K562 (cell line): ENCODE data around the gene ADAMTS6. TPM values are rescaled to one million over a fixed set of nuclear protein-coding genes. Genes with fewer than 3 reads are reported as not detected.

Source experiments
- ATAC-seq: fragments of 200-7000 bp; cut with Tn5 transposase; 3 replicates; pipeline ENCODE4 v1.9.1; 2020; ENCODE audit warnings: moderate library complexity
- BruUV-seq: library from RNA; stranded (reverse); fragments of 400-500 nt; replicated peaks from 2 replicates; lab custom pipeline; 2021; lab: Mats Ljungman, UMichigan
- CTCF ChIA-PET: fragments of 300-600 bp; formaldehyde crosslinking; extraction: SDS; loops from one replicate; lab custom pipeline; 2021; ENCODE audit warnings: low intra/inter-chr PET ratio; lab: Yijun Ruan, JAX
- POLR2A ChIA-PET: fragments of 300-600, 350-650 bp; sonication (Branson Sonifier 250); formaldehyde crosslinking; extraction: SDS; loops from one replicate; lab custom pipeline; 2021; ENCODE audit warnings: antibody characterized with exemption, inconsistent platforms; lab: Yijun Ruan, JAX
- DNase-seq, 4 experiments: peaks; one replicate each; pipeline versions ENCODE4 v3.0.0 to v3.0.0-alpha.2; 2011 to 2018; ENCODE audit warnings: low spot score in 3 of 4, mixed read lengths in 3 of 4; ENCODE audit errors: extremely low read depth in 1 of 4
- FAIRE-seq: peaks from 2 replicates; lab custom pipeline; 2011; peaks lifted over from hg19 to GRCh38; lab: Jason Lieb, UNC
- H2AFZ ChIP-seq: 2 replicates; pipeline ENCODE4 v1.6.0; 2011; ENCODE audit warnings: low read depth, low read length, control low read depth, inconsistent platforms
- H3K27ac ChIP-seq: fragments of 200-600 bp; 3 replicates; pipeline ENCODE4 v1.8.0; 2011; ENCODE audit warnings: low read depth, mild to moderate bottlenecking, control low read depth, inconsistent platforms, low read length, moderate library complexity, mixed read lengths; ENCODE audit errors: extremely low read depth
- H3K27me3 ChIP-seq, 2 experiments: fragments of 300-600 bp in 1 of 2; 2 replicates in 1 of 2; 3 replicates in 1 of 2; pipeline versions ENCODE4 v1.6.0 to v1.8.0; 2011; ENCODE audit warnings: inconsistent platforms in 2 of 2, low read length in 2 of 2, mild to moderate bottlenecking in 1 of 2, mixed read lengths in 1 of 2, moderate library complexity in 1 of 2; ENCODE audit not compliant: control insufficient read depth in 2 of 2, insufficient read depth in 2 of 2
- H3K36me3 ChIP-seq: fragments of 300-600 bp; 3 replicates; pipeline ENCODE4 v1.8.0; 2011; ENCODE audit warnings: mild to moderate bottlenecking, low read length, inconsistent platforms; ENCODE audit not compliant: control insufficient read depth, insufficient read depth
- H3K4me1 ChIP-seq, 2 experiments: fragments of 200-600 bp in 1 of 2; replicated peaks in 1 of 2; 2 replicates in 1 of 2; 3 replicates in 1 of 2; pipeline versions ENCODE4 v1.5.1 to v1.8.0; 2011; ENCODE audit warnings: inconsistent platforms in 2 of 2, low read length in 2 of 2, mild to moderate bottlenecking in 1 of 2, mixed read lengths in 1 of 2, moderate library complexity in 1 of 2; ENCODE audit not compliant: control insufficient read depth in 2 of 2, insufficient read depth in 2 of 2
- H3K4me2 ChIP-seq: 2 replicates; pipeline ENCODE4 v1.6.1; 2011; ENCODE audit warnings: low read length, control low read depth, inconsistent platforms, mixed read lengths; ENCODE audit not compliant: insufficient read depth
- H3K4me3 ChIP-seq: fragments of 200-600 bp; sonication (generic), shearing (Covaris generic); 2 replicates; pipeline ENCODE4 v1.5.1; 2016; ENCODE audit warnings: control low read depth, inconsistent platforms
- H3K79me2 ChIP-seq: fragments of 200-600 bp; 3 replicates; pipeline ENCODE4 v1.8.0; 2011; ENCODE audit warnings: low read length, inconsistent platforms; ENCODE audit not compliant: control insufficient read depth, insufficient read depth
- H3K9ac ChIP-seq, 2 experiments: 2 replicates each; pipeline versions ENCODE4 v1.6.0 to v1.6.1; 2011; ENCODE audit warnings: low read depth in 2 of 2, low read length in 2 of 2, control low read depth in 1 of 2, inconsistent platforms in 1 of 2, mild to moderate bottlenecking in 1 of 2, mixed read lengths in 1 of 2; ENCODE audit not compliant: insufficient read depth in 1 of 2
- H3K9me1 ChIP-seq: one replicate; pipeline ENCODE4 v1.6.0; 2011; ENCODE audit warnings: inconsistent platforms, mild to moderate bottlenecking, low read length, moderate library complexity; ENCODE audit not compliant: control insufficient read depth, insufficient read depth
- H3K9me3 ChIP-seq: replicated peaks from 2 replicates; pipeline ENCODE4 v1.5.1; 2011; ENCODE audit warnings: low read depth, low read length, inconsistent platforms; ENCODE audit not compliant: control insufficient read depth, insufficient read depth
- H4K20me1 ChIP-seq: replicated peaks from 2 replicates; pipeline ENCODE4 v1.6.1; 2011; ENCODE audit warnings: low read length, inconsistent platforms, mixed read lengths; ENCODE audit not compliant: control insufficient read depth, insufficient read depth
- AFF4 ChIP-seq: sonication (generic); formaldehyde crosslinking; IDR thresholded peaks from 2 replicates; pipeline ENCODE4 v1.8.0; 2023; ENCODE audit warnings: mild to moderate bottlenecking, missing genetic modification reagents
- ARID3B ChIP-seq: fragments of 250-450 bp; sonication (Bioruptor Pico); IDR thresholded peaks from 2 replicates; pipeline ENCODE4 v1.4.0; 2020; ENCODE audit warnings: borderline replicate concordance
- CCAR2 ChIP-seq: fragments of 200-400 bp; formaldehyde crosslinking; IDR thresholded peaks from 2 replicates; pipeline ENCODE4 v1.6.1; 2017; ENCODE audit warnings: mild to moderate bottlenecking, low read depth, low read length
- E2F8 ChIP-seq: fragments of 450-650 bp; IDR thresholded peaks from 2 replicates; pipeline ENCODE4 v1.7.1; 2018; ENCODE audit warnings: mild to moderate bottlenecking, low read depth; ENCODE audit not compliant: partially characterized antibody
- HDGF ChIP-seq: fragments of 450-650 bp; IDR thresholded peaks from 2 replicates; pipeline ENCODE4 v1.6.1; 2016
- HNRNPH1 ChIP-seq: fragments of 200-400 bp; formaldehyde crosslinking; optimal IDR thresholded peaks from 2 replicates; pipeline ENCODE3; 2017; ENCODE audit warnings: low read depth, mild to moderate bottlenecking, low read length, moderate library complexity
- JUND ChIP-seq, 2 experiments: IDR thresholded peaks; 2 replicates in 1 of 2; 3 replicates in 1 of 2; pipeline ENCODE4 v1.6.1; 2011; ENCODE audit warnings: borderline replicate concordance in 2 of 2, low read depth in 2 of 2, low read length in 2 of 2, improper control_type of control experiment in 1 of 2, missing biosample characterization in 1 of 2, missing genetic modification characterization in 1 of 2, missing genetic modification reagents in 1 of 2
- NR2C2 ChIP-seq, 2 experiments: fragments of 200-800 bp in 1 of 2; sonication (Bioruptor generic) in 1 of 2; sonication (generic) in 1 of 2; formaldehyde crosslinking in 1 of 2; IDR thresholded peaks; 2 replicates each; pipeline versions ENCODE4 v1.6.1 to v1.8.0; 2016 to 2022; ENCODE audit warnings: mild to moderate bottlenecking in 1 of 2, missing compliant biosample characterization in 1 of 2, missing genetic modification characterization in 1 of 2, missing genetic modification reagents in 1 of 2
- PYGO2 ChIP-seq: fragments of 450-650 bp; IDR thresholded peaks from 2 replicates; pipeline ENCODE4 v1.6.1; 2016; ENCODE audit warnings: mild to moderate bottlenecking, missing genetic modification characterization, moderate library complexity, missing compliant biosample characterization
- SMARCA5 ChIP-seq: fragments of 450-650 bp; IDR thresholded peaks from 2 replicates; pipeline ENCODE4 v1.6.1; 2016
- ZNF449 ChIP-seq: fragments of 250-450 bp; sonication (Bioruptor Pico); IDR thresholded peaks from 2 replicates; pipeline ENCODE4 v1.8.0; 2022; ENCODE audit warnings: moderate library complexity, mild to moderate bottlenecking, inconsistent platforms
- WGBS: fragments of 100-300 bp; shearing (Covaris generic); methylation state at CpG from one replicate; pipeline ENCODE4 v1.1.6; 2016; ENCODE audit warnings: low coverage, mixed read lengths; ENCODE audit not compliant: insufficient coverage; ENCODE audit errors: missing lambda C conversion rate; 5-methylcytosine and 5-hydroxymethylcytosine counted together
- in situ Hi-C: fragments of 300-500 bp; cut with MboI; formaldehyde crosslinking; loops from 4 replicates; pipeline ENCODE4 v1.15.0; 2018; ENCODE audit warnings: inconsistent platforms, mixed read lengths
- intact Hi-C: fragments of 100-400 bp; cut with micrococcal nuclease; formaldehyde crosslinking; loops from 2 replicates; pipeline ENCODE4 v1.14.2; 2022
- polyA plus RNA-seq, 8 experiments: library from polyadenylated mRNA; depleted of rRNA in 4 of 8; stranded (reverse) in 5 of 8; unstranded in 3 of 8; fragments of >200 nt; fragmentation: Nextera tagmentation in 2 of 8; fragmentation: Illumina TruSeq in 1 of 8; extraction: Ambion mirVana in 2 of 8; extraction: Trizol in 1 of 8; gene quantifications; 2 replicates each; pipeline versions ENCODE4 v1.2.1 to v1.2.3, GENCODE V29; 2011 to 2014; ENCODE audit warnings: inconsistent platforms in 1 of 8, missing spikeins in 1 of 8
- total RNA-seq, 7 experiments: library from RNA; depleted of rRNA in 6 of 7; stranded (reverse); fragments of >200 nt in 6 of 7; fragmentation: Illumina TruSeq in 2 of 7; extraction: Trizol in 2 of 7; gene quantifications; 2 replicates each; pipeline versions ENCODE4 v1.2.1 to v1.2.3, GENCODE V29; 2011 to 2021; ENCODE audit warnings: low replicate concordance in 1 of 7

ADAMTS6 gene
- total and polyA plus RNA-seq, 9 of the 15 experiments (the other 6 are each of a cell fraction or from before 2014, with no cell fraction given), result 0.57 to 5.3 (median 1.5) TPM

DNA sequence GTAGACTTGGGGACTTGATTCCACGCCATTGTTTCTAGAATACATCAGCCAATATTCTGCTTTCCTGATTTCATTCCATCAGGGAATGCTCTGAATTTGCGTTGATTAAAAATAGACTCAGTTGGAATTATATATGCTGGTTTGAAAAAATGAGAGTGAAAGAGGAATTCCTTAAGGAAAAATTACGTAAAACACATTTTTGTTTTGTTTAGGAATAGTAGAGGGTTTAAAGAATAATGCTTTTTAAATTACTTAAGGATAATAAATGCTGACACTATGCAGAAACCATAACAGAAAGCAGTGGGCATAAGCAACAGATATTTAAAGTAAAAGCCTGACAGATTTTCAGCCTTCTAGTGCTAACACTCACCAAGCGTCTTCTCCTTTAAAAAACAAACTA is 235.0 kb downstream of the ADAMTS6 start (continued):
- TF ChIP-seq ARID3B (CRISPR knock-in tag) (no peak), PYGO2 (no peak), CCAR2 (no peak), ZNF449 (no peak)

GRCh38 chr5:65244031-65244430 is 237.7 kb downstream of the ADAMTS6 start:
- ATAC-seq (no peak), FAIRE-seq (no peak)
- TF ChIP-seq HNRNPH1 (no peak), HDGF (no peak), JUND (IDR thresholded peaks at IDR 0.05; ENCODE audit: borderline replicate concordance, low read depth, low read length) (no peak), JUND (tag; IDR thresholded peaks at IDR 0.05; ENCODE audit: borderline replicate concordance, low read depth, low read length) (no peak), NR2C2 (CRISPR knock-in tag; IDR thresholded peaks at IDR 0.05) (no peak), NR2C2 (tag; IDR thresholded peaks at IDR 0.05) (no peak), E2F8 (no peak), AFF4 (CRISPR knock-in tag) (no peak), SMARCA5 (no peak)

More at GRCh38 chr5:65244031-65244430, 237.7 kb downstream of the ADAMTS6 start:
- Histone ChIP-seq H3K4me2 (no peak overlapping the region), H3K4me3 (no peak overlapping the region), H3K27ac (no peak overlapping the region), H3K9ac (no peak overlapping the region), H3K4me1 (no peaks in the 10 kb centered on the region), H4K20me1 (no peaks in the 10 kb centered on the region), H3K9me1 (no peaks in the 10 kb centered on the region), H2AFZ (no peak overlapping the region), H3K79me2 (no peaks in the 10 kb centered on the region), H3K9me3 (no peaks in the 10 kb centered on the region), H3K36me3 (no peaks in the 10 kb centered on the region), H3K27me3 (no peaks in the 10 kb centered on the region)
- in situ Hi-C loops, result no loop called here
- ChIA-PET POLR2A (no interaction called here), CTCF (no interaction called here)
- intact Hi-C loops, result no loop called here
- BruUV-seq, result no TSS peak
- 39% methylated on average over 4 of the region's 4 CpGs for WGBS
- no peak for DNase-seq
